ENCODE data around the gene ELMO1.

The ELMO1 gene

GRCh38 chr7:37476881-37477450 lies 28.3 kb upstream of the ELMO1 start:
- Histone ChIP-seq H4K20me1 (ENCODE audit: control insufficient read depth, insufficient read depth, low read depth, low read length) (no peaks in the 10 kb centered on the region), H3K4me3 (ENCODE audit: low read length) (no peak overlapping the region), H3K9me3 (ENCODE audit: control insufficient read depth, insufficient read depth, low read length) (0 out of 2 replicates have a peak, but pooled peaks cover 3% of the 10 kb centered on the region), H3K27ac (ENCODE audit: low read depth, low read length) (no peak overlapping the region), H3K79me2 (ENCODE audit: control insufficient read depth, low read length) (no peaks in the 10 kb centered on the region), H3F3A (ENCODE audit: control insufficient read depth, insufficient read depth) (no peaks in the 10 kb centered on the region), H3K4me2 (ENCODE audit: low read length) (no peak overlapping the region), H3K36me3 (ENCODE audit: control insufficient read depth, low read length) (no peaks in the 10 kb centered on the region), H3K4me1 (ENCODE audit: control insufficient read depth, low read length) (no peaks in the 10 kb centered on the region), H3K27me3 (ENCODE audit: control insufficient read depth, low read length) (peaks cover 42% of the 10 kb centered on the region), H3K9me2 (replicated peaks; ENCODE audit: control insufficient read depth, low read length) (no peaks in the 10 kb centered on the region)
- TF ChIP-seq, protein P1, sequence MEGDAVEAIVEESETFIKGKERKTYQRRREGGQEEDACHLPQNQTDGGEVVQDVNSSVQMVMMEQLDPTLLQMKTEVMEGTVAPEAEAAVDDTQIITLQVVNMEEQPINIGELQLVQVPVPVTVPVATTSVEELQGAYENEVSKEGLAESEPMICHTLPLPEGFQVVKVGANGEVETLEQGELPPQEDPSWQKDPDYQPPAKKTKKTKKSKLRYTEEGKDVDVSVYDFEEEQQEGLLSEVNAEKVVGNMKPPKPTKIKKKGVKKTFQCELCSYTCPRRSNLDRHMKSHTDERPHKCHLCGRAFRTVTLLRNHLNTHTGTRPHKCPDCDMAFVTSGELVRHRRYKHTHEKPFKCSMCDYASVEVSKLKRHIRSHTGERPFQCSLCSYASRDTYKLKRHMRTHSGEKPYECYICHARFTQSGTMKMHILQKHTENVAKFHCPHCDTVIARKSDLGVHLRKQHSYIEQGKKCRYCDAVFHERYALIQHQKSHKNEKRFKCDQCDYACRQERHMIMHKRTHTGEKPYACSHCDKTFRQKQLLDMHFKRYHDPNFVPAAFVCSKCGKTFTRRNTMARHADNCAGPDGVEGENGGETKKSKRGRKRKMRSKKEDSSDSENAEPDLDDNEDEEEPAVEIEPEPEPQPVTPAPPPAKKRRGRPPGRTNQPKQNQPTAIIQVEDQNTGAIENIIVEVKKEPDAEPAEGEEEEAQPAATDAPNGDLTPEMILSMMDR (IDR thresholded peaks at IDR 0.05; ENCODE audit: low read depth, low read length, poor library complexity, severe bottlenecking) = no peak
- no peak for TF ChIP-seq EZH2phosphoT487 (IDR thresholded peaks at IDR 0.05; ENCODE audit: borderline replicate concordance, low read length)

DNA sequence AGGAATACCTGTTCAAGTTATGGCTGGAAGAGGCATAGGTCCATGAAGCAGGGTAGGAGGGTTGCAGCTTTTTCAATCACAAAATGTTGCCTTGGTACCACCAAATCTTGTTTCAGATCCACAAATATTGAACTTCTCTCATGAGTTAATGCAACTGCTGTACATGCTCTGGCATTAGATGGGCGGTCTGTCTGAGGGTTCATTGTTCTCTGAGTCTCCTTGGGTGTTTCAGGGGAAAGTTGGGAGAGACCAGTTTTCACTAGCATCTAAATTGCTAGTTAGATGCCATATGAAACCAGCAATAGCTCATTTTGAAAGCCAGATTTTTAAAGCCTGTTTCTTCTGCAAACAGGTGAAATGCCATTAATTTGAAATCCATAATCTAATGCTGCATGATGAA lies 27.8 kb upstream of the ELMO1 start:
- no peak overlapping the region for H3K27ac ChIP-seq (ENCODE audit: low read depth, low read length)
- H4K20me1 ChIP-seq (ENCODE audit: control insufficient read depth, insufficient read depth, low read depth, low read length) = no peaks in the 10 kb centered on the region
- H3K4me1 ChIP-seq (ENCODE audit: control insufficient read depth, low read length) = no peaks in the 10 kb centered on the region
- H3K9me2 ChIP-seq (replicated peaks; ENCODE audit: control insufficient read depth, low read length) = no peaks in the 10 kb centered on the region
- no peak for TF ChIP-seq EZH2phosphoT487 (IDR thresholded peaks at IDR 0.05; ENCODE audit: borderline replicate concordance, low read length)
- TF ChIP-seq, protein P1 (IDR thresholded peaks at IDR 0.05; ENCODE audit: low read depth, low read length, poor library complexity, severe bottlenecking) = no peak
- H3K9me3 ChIP-seq (ENCODE audit: control insufficient read depth, insufficient read depth, low read length) = 0 out of 2 replicates have a peak, but pooled peaks cover 3% of the 10 kb centered on the region
- H3K36me3 ChIP-seq (ENCODE audit: control insufficient read depth, low read length) = no peaks in the 10 kb centered on the region
- no peak overlapping the region for H3K4me3 ChIP-seq (ENCODE audit: low read length)
- H3K27me3 ChIP-seq (ENCODE audit: control insufficient read depth, low read length) = peaks cover 38% of the 10 kb centered on the region
- H3K4me2 ChIP-seq (ENCODE audit: low read length) = no peak overlapping the region
- H3F3A ChIP-seq (ENCODE audit: control insufficient read depth, insufficient read depth) = no peaks in the 10 kb centered on the region
- no peaks in the 10 kb centered on the region for H3K79me2 ChIP-seq (ENCODE audit: control insufficient read depth, low read length)

DNA sequence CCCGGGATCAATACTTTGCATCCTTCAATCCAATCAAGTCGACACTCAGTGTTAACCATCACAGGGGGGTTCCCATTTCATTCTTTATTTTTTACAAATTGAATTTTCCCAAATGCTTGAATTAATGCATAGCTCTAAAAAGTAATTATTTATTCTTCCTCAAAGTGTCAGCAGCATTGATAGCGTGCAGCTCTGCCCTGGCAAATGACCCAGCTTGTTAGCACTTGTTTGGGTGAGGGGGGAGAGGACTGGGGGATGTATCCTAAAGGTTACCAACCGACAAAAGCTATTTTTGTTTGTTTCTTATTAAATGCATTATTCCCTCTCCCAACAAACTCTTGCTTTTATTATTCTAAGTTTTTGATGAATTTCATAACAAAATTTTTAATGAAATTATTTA lies 27.0 kb upstream of the ELMO1 start:
- H3K27me3 ChIP-seq (ENCODE audit: control insufficient read depth, low read length) = peaks cover 38% of the 10 kb centered on the region
- no peak overlapping the region for H3K4me2 ChIP-seq (ENCODE audit: low read length)
- H4K20me1 ChIP-seq (ENCODE audit: control insufficient read depth, insufficient read depth, low read depth, low read length) = no peaks in the 10 kb centered on the region
- TF ChIP-seq, protein P1 (IDR thresholded peaks at IDR 0.05; ENCODE audit: low read depth, low read length, poor library complexity, severe bottlenecking) = no peak
- no peak for TF ChIP-seq EZH2phosphoT487 (IDR thresholded peaks at IDR 0.05; ENCODE audit: borderline replicate concordance, low read length)
- H3K9me3 ChIP-seq (ENCODE audit: control insufficient read depth, insufficient read depth, low read length) = 0 out of 2 replicates have a peak, but pooled peaks cover 3% of the 10 kb centered on the region
- no peak overlapping the region for H3K4me3 ChIP-seq (ENCODE audit: low read length)
- no peaks in the 10 kb centered on the region for H3F3A ChIP-seq (ENCODE audit: control insufficient read depth, insufficient read depth)
- H3K79me2 ChIP-seq (ENCODE audit: control insufficient read depth, low read length) = no peaks in the 10 kb centered on the region
- no peaks in the 10 kb centered on the region for H3K9me2 ChIP-seq (replicated peaks; ENCODE audit: control insufficient read depth, low read length)
- H3K27ac ChIP-seq (ENCODE audit: low read depth, low read length) = no peak overlapping the region
- no peaks in the 10 kb centered on the region for H3K4me1 ChIP-seq (ENCODE audit: control insufficient read depth, low read length)
- no peaks in the 10 kb centered on the region for H3K36me3 ChIP-seq (ENCODE audit: control insufficient read depth, low read length)
